ENCODE measurements around the gene PPP1R16B.
"Not testable (repeated sequence)": the region's sequence is repeated elsewhere in the genome, so short reads cannot be mapped to it uniquely, and the experiment has no call there.

Gene PPP1R16B

GRCh38 chr20:38859070-38859690 lies 53.7 kb downstream of the PPP1R16B start:
- Histone ChIP-seq H3K27ac (no peak overlapping the region), H3K4me1 (ENCODE audit: low read depth, poor library complexity, severe bottlenecking) (peaks cover 26% of the 10 kb centered on the region), H3K79me2 (ENCODE audit: insufficient read depth, low read depth) (no peaks in the 10 kb centered on the region), H4K20me1 (ENCODE audit: insufficient read depth) (no peaks in the 10 kb centered on the region), H3K27me3 (ENCODE audit: insufficient read depth, low read depth) (no peaks in the 10 kb centered on the region), H2AFZ (ENCODE audit: low read depth) (no peak overlapping the region), H3K4me2 (no peak overlapping the region), H3K9ac (no peak overlapping the region), H3K36me3 (ENCODE audit: insufficient read depth) (no peaks in the 10 kb centered on the region), H3K4me3 (IDR thresholded peaks at IDR 0.05; ENCODE audit: insufficient read depth, low read depth, low read length) (no peak overlapping the region)
- no peak for TF ChIP-seq CTCF (conservative IDR thresholded peaks at IDR 0.05; ENCODE audit: low read depth, low read length)

- H3K27me3 ChIP-seq (ENCODE audit: insufficient read depth, low read depth); H4K20me1 ChIP-seq (ENCODE audit: insufficient read depth); H3K4me3 ChIP-seq (IDR thresholded peaks at IDR 0.05; ENCODE audit: insufficient read depth, low read depth, low read length); H3K9ac ChIP-seq; H3K27ac ChIP-seq; H3K36me3 ChIP-seq (ENCODE audit: insufficient read depth); H3K4me2 ChIP-seq; H3K79me2 ChIP-seq (ENCODE audit: insufficient read depth, low read depth): not testable (repeated sequence)
- H2AFZ ChIP-seq (ENCODE audit: low read depth), result peak overlapping the region; percentile 38; the same call in 1 of the 2 replicates
- H3K4me1 ChIP-seq (ENCODE audit: low read depth, poor library complexity, severe bottlenecking), result peaks cover 19% of the 10 kb centered on the region
These were observed 54.4 kb downstream of the PPP1R16B start for GRCh38 chr20:38859857-38860256.

GRCh38 chr20:38861071-38861401 lies 55.5 kb downstream of the PPP1R16B start:
- Histone ChIP-seq H3K27ac (no peak overlapping the region), H3K4me1 (ENCODE audit: low read depth, poor library complexity, severe bottlenecking) (peaks cover 17% of the 10 kb centered on the region), H3K27me3 (ENCODE audit: insufficient read depth, low read depth) (no peaks in the 10 kb centered on the region), H3K79me2 (ENCODE audit: insufficient read depth, low read depth) (no peaks in the 10 kb centered on the region), H3K36me3 (ENCODE audit: insufficient read depth) (no peaks in the 10 kb centered on the region), H4K20me1 (ENCODE audit: insufficient read depth) (no peaks in the 10 kb centered on the region), H3K9ac (no peak overlapping the region), H2AFZ (ENCODE audit: low read depth) (no peak overlapping the region), H3K4me3 (IDR thresholded peaks at IDR 0.05; ENCODE audit: insufficient read depth, low read depth, low read length) (no peak overlapping the region), H3K4me2 (no peak overlapping the region)
- no peak for TF ChIP-seq CTCF (conservative IDR thresholded peaks at IDR 0.05; ENCODE audit: low read depth, low read length)

- Histone ChIP-seq H3K4me2 (no peak overlapping the region), H4K20me1 (ENCODE audit: insufficient read depth) (no peaks in the 10 kb centered on the region), H3K4me1 (ENCODE audit: low read depth, poor library complexity, severe bottlenecking) (peaks cover 17% of the 10 kb centered on the region), H3K4me3 (IDR thresholded peaks at IDR 0.05; ENCODE audit: insufficient read depth, low read depth, low read length) (no peak overlapping the region), H3K27ac (no peak overlapping the region), H3K36me3 (ENCODE audit: insufficient read depth) (no peaks in the 10 kb centered on the region), H3K9ac (no peak overlapping the region), H3K79me2 (ENCODE audit: insufficient read depth, low read depth) (no peaks in the 10 kb centered on the region), H2AFZ (ENCODE audit: low read depth) (no peak overlapping the region), H3K27me3 (ENCODE audit: insufficient read depth, low read depth) (no peaks in the 10 kb centered on the region)
- TF ChIP-seq CTCF (conservative IDR thresholded peaks at IDR 0.05; ENCODE audit: low read depth, low read length), result no peak
These were observed 56.7 kb downstream of the PPP1R16B start for GRCh38 chr20:38862226-38862625.

GRCh38 chr20:38863024-38863851 lies 57.7 kb downstream of the PPP1R16B start:
- Histone ChIP-seq H3K4me2 (no peak overlapping the region), H4K20me1 (ENCODE audit: insufficient read depth) (no peaks in the 10 kb centered on the region), H3K27ac (no peak overlapping the region), H3K4me1 (ENCODE audit: low read depth, poor library complexity, severe bottlenecking) (peaks cover 17% of the 10 kb centered on the region), H3K36me3 (ENCODE audit: insufficient read depth) (no peaks in the 10 kb centered on the region), H2AFZ (ENCODE audit: low read depth) (no peak overlapping the region), H3K79me2 (ENCODE audit: insufficient read depth, low read depth) (no peaks in the 10 kb centered on the region), H3K9ac (no peak overlapping the region), H3K4me3 (IDR thresholded peaks at IDR 0.05; ENCODE audit: insufficient read depth, low read depth, low read length) (no peak overlapping the region), H3K27me3 (ENCODE audit: insufficient read depth, low read depth) (no peaks in the 10 kb centered on the region)
- no peak for TF ChIP-seq CTCF (conservative IDR thresholded peaks at IDR 0.05; ENCODE audit: low read depth, low read length)
